Measurements from ENCODE around the gene RHOT1.
"Not testable (repeated sequence)": the region's sequence is repeated elsewhere in the genome, so short reads cannot be mapped to it uniquely, and the experiment has no call there.

RHOT1 gene

DNA sequence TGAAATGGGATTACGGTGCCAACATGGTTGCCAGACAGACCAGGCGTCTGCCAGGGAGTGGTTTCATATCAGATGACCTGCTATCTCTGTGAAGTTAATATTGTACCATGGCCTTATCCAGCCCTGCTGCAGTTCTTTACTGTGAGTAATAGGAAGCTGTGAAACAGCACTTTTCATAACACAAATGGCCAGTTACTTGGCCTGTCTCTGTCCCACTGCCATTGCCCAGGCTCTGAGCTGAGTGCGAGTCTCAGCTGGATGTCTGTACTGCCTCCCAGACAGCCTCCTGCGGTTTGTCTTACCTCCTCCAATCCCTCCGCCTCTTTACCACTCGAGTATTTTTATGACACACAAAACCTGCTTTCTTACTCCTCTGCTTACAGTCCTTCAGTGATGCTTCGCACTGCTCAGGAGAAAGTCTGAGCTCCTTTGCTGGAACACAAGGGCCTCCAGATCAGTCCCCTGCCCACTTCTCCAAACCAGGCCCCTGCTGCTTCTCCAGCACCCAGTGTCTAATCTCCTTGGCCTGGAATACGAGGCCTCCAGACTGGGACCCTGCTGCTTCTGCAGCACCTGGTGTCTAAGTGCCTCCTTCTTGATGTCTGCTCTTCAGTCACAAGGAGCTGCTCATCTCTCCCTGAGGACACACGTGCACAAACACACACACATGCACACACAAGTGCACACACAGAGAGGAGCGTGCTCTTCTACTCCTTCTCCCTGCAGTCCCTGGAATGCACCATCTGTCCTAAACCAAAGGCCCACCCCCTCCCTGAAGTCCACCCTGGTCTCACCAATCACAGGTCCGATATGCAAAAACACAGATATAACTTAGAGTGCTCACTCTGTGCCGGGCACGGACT is 17.1 kb upstream of the RHOT1 start:
- no peak for DNase-seq

- no peak for DNase-seq
These were observed 16.5 kb upstream of the RHOT1 start for GRCh38 chr17:32125848-32126153.

GRCh38 chr17:32126325-32126724 is 16.0 kb upstream of the RHOT1 start:
- no peak for DNase-seq

GRCh38 chr17:32126746-32127145 is 15.6 kb upstream of the RHOT1 start:
- no peak for DNase-seq

- peak; percentile 87 for DNase-seq
These were observed 15.0 kb upstream of the RHOT1 start for GRCh38 chr17:32127158-32127897.

DNA sequence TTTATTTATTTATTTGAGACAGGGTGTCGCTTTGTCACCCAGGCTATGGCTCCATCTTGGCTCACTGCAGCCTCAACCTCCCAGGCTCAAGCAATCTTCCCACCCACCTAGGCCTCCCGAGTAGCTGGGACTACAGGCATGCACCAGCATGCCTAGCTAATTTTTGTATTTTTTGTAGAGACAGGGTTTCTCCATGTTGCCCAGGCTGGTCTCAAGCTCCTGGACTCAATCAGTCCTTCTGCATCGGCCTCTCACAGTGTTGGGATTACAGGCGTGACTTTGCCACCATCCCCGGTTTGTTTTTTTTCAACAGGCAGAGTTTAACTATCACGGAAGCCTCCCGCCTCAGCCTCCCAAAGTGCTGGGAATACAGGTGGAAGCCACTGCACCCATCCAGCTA is 13.8 kb upstream of the RHOT1 start:
- not testable (repeated sequence) for DNase-seq

- DNase-seq = peak; percentile 28
These were observed 6.7 kb upstream of the RHOT1 start for GRCh38 chr17:32135497-32136117.

- peak; percentile 9 for DNase-seq
These were observed 5.4 kb upstream of the RHOT1 start for GRCh38 chr17:32136856-32137255.

- not testable (repeated sequence) for DNase-seq
These were observed 2.8 kb upstream of the RHOT1 start for GRCh38 chr17:32139504-32139903.

DNA sequence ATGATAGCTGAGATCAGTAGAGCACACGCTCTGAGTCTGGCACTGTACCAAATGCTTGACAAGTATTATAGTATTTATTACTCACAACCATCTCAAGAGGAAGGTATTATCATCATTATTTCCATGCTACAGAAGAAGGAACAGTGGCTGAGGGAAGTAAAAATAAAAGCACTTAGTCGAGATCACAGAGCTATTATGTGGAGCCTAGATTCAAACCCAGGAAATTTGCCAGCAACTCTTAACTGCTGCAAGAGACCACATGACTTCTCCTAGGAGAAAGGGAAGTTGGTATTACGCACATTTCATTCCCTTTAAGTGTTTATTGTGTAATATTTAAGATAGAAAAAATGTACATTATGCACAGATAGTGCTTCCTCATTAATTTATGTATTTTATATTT is 1.0 kb upstream of the RHOT1 start:
- no peak for DNase-seq

- DNase-seq = no peak
These were observed 644 bp upstream of the RHOT1 start for GRCh38 chr17:32141679-32142037.

GRCh38 chr17:32142857-32143526 is 690 bp downstream of the RHOT1 start:
- DNase-seq = peak; percentile 29

- no peak for DNase-seq
These were observed 1.2 kb downstream of the RHOT1 start for GRCh38 chr17:32143527-32143870.

DNA sequence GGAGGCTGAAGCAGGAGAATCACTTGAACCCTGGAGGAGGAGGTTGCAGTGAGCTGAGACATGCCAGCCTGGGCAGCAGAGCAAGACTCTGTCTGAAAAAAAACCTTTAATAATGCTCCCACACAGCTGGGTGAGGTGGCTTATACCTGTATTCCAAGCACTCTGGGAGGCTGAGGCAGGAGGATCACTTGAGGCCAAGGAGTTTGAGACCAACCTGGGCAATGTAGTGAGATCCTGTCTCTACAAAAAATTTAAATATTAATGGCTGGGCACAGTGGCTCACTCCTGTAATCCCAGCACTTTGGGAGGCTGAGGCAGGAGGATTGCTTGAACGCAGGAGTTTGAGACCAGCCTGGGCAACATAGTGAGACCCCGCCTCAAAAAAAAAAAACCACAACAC is 2.1 kb downstream of the RHOT1 start:
- not testable (repeated sequence) for DNase-seq

DNA sequence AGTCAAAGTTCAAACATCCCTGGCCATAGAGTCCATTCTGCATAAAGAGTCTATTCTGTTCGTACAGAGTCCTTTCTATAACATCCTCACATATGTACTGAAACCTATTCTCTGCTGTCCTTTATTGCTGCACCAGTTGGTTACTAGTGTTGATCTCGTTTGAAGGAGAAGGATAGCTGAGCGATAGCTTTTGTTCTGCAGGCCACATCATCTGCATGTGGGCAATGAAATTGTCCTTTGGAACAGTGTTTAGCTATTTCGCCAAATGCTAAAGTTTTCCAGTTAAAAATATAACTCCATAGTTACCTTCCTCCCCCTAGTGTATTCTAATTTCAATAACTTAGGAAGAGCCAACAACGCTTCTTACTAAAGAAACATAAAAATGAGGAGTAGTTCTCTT is 6.0 kb downstream of the RHOT1 start:
- no peak for DNase-seq

GRCh38 chr17:32150358-32150757 is 8.1 kb downstream of the RHOT1 start:
- no peak for DNase-seq

DNA sequence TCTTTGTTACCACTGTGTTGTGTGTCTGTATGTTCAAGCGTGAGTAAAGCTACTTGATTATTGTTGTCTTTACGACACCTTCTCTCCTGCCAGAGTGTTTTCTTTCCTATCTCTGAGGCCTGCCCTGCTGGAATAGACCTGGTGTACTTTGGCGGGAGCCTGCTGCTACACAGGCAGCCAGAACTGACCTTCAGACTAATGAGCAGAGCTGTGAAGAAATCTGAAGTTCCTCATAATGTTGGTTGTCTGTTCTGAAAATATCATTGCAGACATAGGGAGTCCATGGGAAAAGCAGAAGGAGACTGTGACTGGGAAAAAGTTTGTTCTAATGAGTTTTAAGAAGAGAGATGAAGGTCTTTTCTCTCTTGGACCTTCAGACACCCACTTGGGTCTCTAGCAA is 9.8 kb downstream of the RHOT1 start:
- no peak for DNase-seq

DNA sequence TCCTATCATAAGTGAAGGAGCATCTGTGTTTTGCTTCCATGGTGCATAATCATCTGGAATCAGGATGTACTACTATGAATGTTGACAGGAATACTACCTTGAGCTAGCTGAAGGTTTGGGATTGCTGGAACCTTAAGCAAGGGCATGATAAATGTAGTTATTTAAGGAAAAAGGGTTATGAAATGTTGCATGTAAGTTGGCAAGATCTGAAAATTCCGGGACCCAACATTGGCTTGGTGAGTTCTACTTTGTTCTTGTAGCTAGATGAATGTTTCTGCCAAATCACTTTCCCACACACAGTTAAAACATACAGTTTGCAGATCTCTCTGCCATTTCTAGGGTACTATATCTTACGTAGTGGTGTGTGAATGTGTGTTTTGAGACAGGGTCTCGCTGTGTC is 13.6 kb downstream of the RHOT1 start:
- DNase-seq = no peak

GRCh38 chr17:32156656-32157055 is 14.4 kb downstream of the RHOT1 start:
- DNase-seq = no peak

- DNase-seq = no peak
These were observed 14.9 kb downstream of the RHOT1 start for GRCh38 chr17:32157225-32157624.

- no peak for DNase-seq
These were observed 16.7 kb downstream of the RHOT1 start for GRCh38 chr17:32158870-32159585.

- DNase-seq = no peak
These were observed 17.5 kb downstream of the RHOT1 start for GRCh38 chr17:32159586-32160438.
